IMR-90 (cell line): ENCODE results near the gene SLC2A8. TPM values are rescaled to one million over a fixed set of nuclear protein-coding genes. Genes with fewer than 3 reads are reported as not detected.

ENCODE experiments used
- ATAC-seq: fragments of 200-7000 bp; cut with Tn5 transposase; 2 replicates; pipeline ENCODE4 v1.9.1; 2020; ENCODE audit warnings: low read depth, mild to moderate bottlenecking, moderate library complexity
- BruUV-seq: library from RNA; stranded (reverse); fragments of 400-500 nt; replicated peaks from 2 replicates; lab custom pipeline; 2021; lab: Mats Ljungman, UMichigan
- CTCF ChIA-PET: fragments of 300-600 bp; formaldehyde crosslinking; extraction: SDS; loops from one replicate; lab custom pipeline; 2021; ENCODE audit warnings: antibody characterized with exemption; lab: Yijun Ruan, JAX
- POLR2A ChIA-PET: fragments of 300-600 bp; sonication (Branson Sonifier 250); formaldehyde crosslinking; loops from one replicate; lab custom pipeline; 2022; ENCODE audit warnings: antibody characterized with exemption; ENCODE audit not compliant: unreplicated experiment; lab: Charles Lee
- DNase-seq: peaks from one replicate; pipeline ENCODE4 v3.0.0; 2013
- H2AFZ ChIP-seq: replicated peaks from 2 replicates; pipeline ENCODE3; 2013; ENCODE audit warnings: low read length, mild to moderate bottlenecking; ENCODE audit not compliant: poor library complexity
- H2AK5ac ChIP-seq: 2 replicates; pipeline ENCODE4 v1.6.1; 2013; ENCODE audit warnings: low read depth, low read length, inconsistent platforms
- H2AK9ac ChIP-seq: replicated peaks from 2 replicates; pipeline ENCODE3; 2013; ENCODE audit warnings: mild to moderate bottlenecking, low read depth, low read length, moderate library complexity; ENCODE audit not compliant: poor library complexity
- H2BK120ac ChIP-seq: 2 replicates; pipeline ENCODE4 v1.6.1; 2013; ENCODE audit warnings: low read depth, low read length, inconsistent platforms
- H2BK15ac ChIP-seq: 3 replicates; pipeline ENCODE4 v1.6.1; 2013; ENCODE audit warnings: low read depth, low read length, inconsistent platforms
- H2BK20ac ChIP-seq: 2 replicates; pipeline ENCODE4 v1.6.1; 2013; ENCODE audit warnings: low read depth, mild to moderate bottlenecking, inconsistent platforms, low read length, moderate library complexity
- H2BK5ac ChIP-seq: 2 replicates; pipeline ENCODE4 v1.6.1; 2013; ENCODE audit warnings: mild to moderate bottlenecking, low read depth, low read length, inconsistent platforms; ENCODE audit not compliant: poor library complexity, severe bottlenecking
- H3K14ac ChIP-seq: replicated peaks from 2 replicates; pipeline ENCODE4 v1.6.1; 2013; ENCODE audit warnings: low read depth, low read length, inconsistent platforms
- H3K18ac ChIP-seq: 2 replicates; pipeline ENCODE4 v1.6.1; 2013; ENCODE audit warnings: low read depth, low read length, control low read depth
- H3K23ac ChIP-seq: 2 replicates; pipeline ENCODE4 v1.6.1; 2013; ENCODE audit warnings: low read depth, low read length, inconsistent platforms
- H3K27ac ChIP-seq: 2 replicates; pipeline ENCODE4 v1.5.1; 2013; ENCODE audit warnings: mild to moderate bottlenecking, control low read depth, low read length; ENCODE audit not compliant: insufficient read depth
- H3K27me3 ChIP-seq: 2 replicates; pipeline ENCODE4 v1.6.1; 2013; ENCODE audit warnings: low read length; ENCODE audit not compliant: control insufficient read depth, insufficient read depth
- H3K36me3 ChIP-seq: 2 replicates; pipeline ENCODE4 v1.6.1; 2013; ENCODE audit warnings: low read length, mixed read lengths; ENCODE audit not compliant: control insufficient read depth, insufficient read depth
- H3K4ac ChIP-seq: 2 replicates; pipeline ENCODE4 v1.6.1; 2013; ENCODE audit warnings: low read depth, low read length, inconsistent platforms
- H3K4me1 ChIP-seq: 2 replicates; pipeline ENCODE4 v1.6.1; 2013; ENCODE audit warnings: low read length, mixed read lengths; ENCODE audit not compliant: control insufficient read depth, insufficient read depth
- H3K4me2 ChIP-seq: 2 replicates; pipeline ENCODE4 v1.6.1; 2013; ENCODE audit warnings: low read depth, mild to moderate bottlenecking, control low read depth, low read length, moderate library complexity
- H3K4me3 ChIP-seq: 2 replicates; pipeline ENCODE4 v1.5.1; 2013; ENCODE audit warnings: low read depth, mild to moderate bottlenecking, control low read depth, low read length, moderate library complexity; ENCODE audit not compliant: insufficient read depth
- H3K56ac ChIP-seq: 2 replicates; pipeline ENCODE4 v1.6.1; 2013; ENCODE audit warnings: low read length, inconsistent platforms; ENCODE audit not compliant: insufficient read depth; ENCODE audit errors: extremely low read depth
- H3K79me1 ChIP-seq, 2 experiments: 2 replicates each; pipeline ENCODE4 v1.6.1; 2013; ENCODE audit warnings: low read length in 2 of 2, inconsistent platforms in 1 of 2, low read depth in 1 of 2
- H3K9ac ChIP-seq: 2 replicates; pipeline ENCODE4 v1.6.1; 2013; ENCODE audit warnings: low read depth, low read length, control low read depth
- H3K9me1 ChIP-seq: 2 replicates; pipeline ENCODE4 v1.6.1; 2013; ENCODE audit warnings: low read length, inconsistent platforms; ENCODE audit not compliant: insufficient read depth
- H3K9me3 ChIP-seq: 2 replicates; pipeline ENCODE4 v1.6.1; 2013; ENCODE audit warnings: low read length; ENCODE audit not compliant: control insufficient read depth, insufficient read depth
- H4K20me1 ChIP-seq: 2 replicates; pipeline ENCODE4 v1.6.1; 2013; ENCODE audit warnings: low read length, inconsistent platforms; ENCODE audit not compliant: insufficient read depth
- H4K5ac ChIP-seq: 2 replicates; pipeline ENCODE4 v1.6.1; 2013; ENCODE audit warnings: mild to moderate bottlenecking, low read depth, low read length, control low read depth
- H4K8ac ChIP-seq, 2 experiments: 2 replicates each; pipeline ENCODE4 v1.6.1; 2013; ENCODE audit warnings: low read depth in 2 of 2, low read length in 2 of 2, control low read depth in 1 of 2, inconsistent platforms in 1 of 2
- H4K91ac ChIP-seq: 2 replicates; pipeline ENCODE4 v1.6.1; 2013; ENCODE audit warnings: low read depth, low read length, inconsistent platforms; ENCODE audit not compliant: insufficient read depth
- CHD1 ChIP-seq: IDR thresholded peaks from 2 replicates; pipeline ENCODE4 v1.6.1; 2012; ENCODE audit warnings: low read depth, low read length, improper control_type of control experiment
- MXI1 ChIP-seq: IDR thresholded peaks from 2 replicates; pipeline ENCODE4 v1.6.1; 2012; ENCODE audit warnings: low read depth, mild to moderate bottlenecking, low read length, moderate library complexity, borderline replicate concordance
- RAD21 ChIP-seq: IDR thresholded peaks from 2 replicates; pipeline ENCODE4 v1.6.1; 2012; ENCODE audit warnings: low read length, improper control_type of control experiment
- RCOR1 ChIP-seq: IDR thresholded peaks from 2 replicates; pipeline ENCODE4 v1.6.1; 2012; ENCODE audit warnings: mild to moderate bottlenecking, low read length, improper control_type of control experiment; ENCODE audit not compliant: insufficient replicate concordance
- SMC3 ChIP-seq: fragments of 150-350 bp; IDR thresholded peaks from 2 replicates; pipeline ENCODE4 v1.6.1; 2016; ENCODE audit warnings: low read depth, mild to moderate bottlenecking, antibody characterized with exemption, low read length, moderate library complexity
- WGBS, 2 experiments: methylation state at CpG; one replicate each; pipeline versions ENCODE4 v1.1.5 to v1.1.7; 2013; ENCODE audit warnings: missing lambda C conversion rate in 2 of 2; ENCODE audit not compliant: insufficient read length in 1 of 2; ENCODE audit errors: extremely low coverage in 2 of 2; 5-methylcytosine and 5-hydroxymethylcytosine counted together
- dilution Hi-C: fragments of 300-500 bp; cut with HindIII; formaldehyde crosslinking; loops from one replicate; pipeline ENCODE4 v1.14.3; 2018; ENCODE audit warnings: low sequenced_read_pairs; ENCODE audit not compliant: unreplicated experiment
- in situ Hi-C: fragments of 300-500 bp; cut with MboI; formaldehyde crosslinking; loops from 3 replicates; pipeline ENCODE4 v1.14.3; 2019; ENCODE audit warnings: low sequenced_read_pairs, inconsistent platforms, mixed read lengths
- intact Hi-C: fragments of 100-400 bp; cut with micrococcal nuclease; formaldehyde crosslinking; loops from 2 replicates; pipeline ENCODE4 v1.10.0; 2022
- polyA plus RNA-seq, 3 experiments: library from polyadenylated mRNA; depleted of rRNA; stranded (reverse); fragments of >200 nt; gene quantifications; 2 replicates each; pipeline ENCODE4 v1.2.3, GENCODE V29; 2012; ENCODE audit warnings: low replicate concordance in 1 of 3
- total RNA-seq: library from RNA; depleted of rRNA; stranded (reverse); fragments of >200 nt; gene quantifications from 2 replicates; pipeline ENCODE4 v1.2.3, GENCODE V29; 2012
- TF ChIP-seq, protein P1 (sequence below): fragments of 150-350 bp; IDR thresholded peaks from 2 replicates; pipeline ENCODE4 v1.6.1; 2016; ENCODE audit warnings: low read depth, mild to moderate bottlenecking, low read length, moderate library complexity, borderline replicate concordance
- TF ChIP-seq, protein P2 (sequence below): fragments of 150-350 bp; IDR thresholded peaks from 2 replicates; pipeline ENCODE4 v1.6.1; 2017; ENCODE audit warnings: mild to moderate bottlenecking, antibody characterized with exemption, low read length, low read depth

The SLC2A8 gene
- total and polyA plus RNA-seq, 2 of the 4 experiments (the other 2 are of a cell fraction): 9.0 to 12.0 TPM

DNA sequence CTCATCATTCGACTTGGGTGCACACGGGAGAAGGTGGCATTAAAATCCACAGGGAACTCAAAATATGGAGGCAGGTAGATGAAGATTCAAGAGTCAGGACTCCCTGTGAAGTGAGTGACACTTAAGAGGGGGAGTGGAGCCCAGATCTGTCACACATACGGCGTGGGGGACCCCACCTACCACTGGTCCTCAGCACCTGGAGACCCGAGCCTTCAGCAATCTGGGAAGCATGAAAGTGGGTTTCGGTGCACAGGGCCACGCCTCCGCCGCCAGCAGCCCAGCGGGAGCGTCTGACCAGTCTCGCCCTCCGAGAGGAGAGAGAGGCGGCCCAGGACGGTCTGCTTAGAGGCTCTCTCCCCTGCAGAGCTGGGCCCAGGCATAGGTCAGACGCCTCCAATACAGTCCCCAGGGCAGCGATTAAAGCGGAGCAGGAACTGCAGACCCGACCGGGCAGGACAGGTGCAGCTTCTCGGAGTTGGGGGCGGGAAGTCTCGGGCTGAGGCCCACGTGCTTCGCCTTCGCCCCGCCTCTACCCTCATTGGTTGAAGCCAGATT lies 639 bp upstream of the SLC2A8 start:
- Histone ChIP-seq H3K4me2 (peak overlapping the region; percentile 77), H3K9me1 (peaks cover 8% of the 10 kb centered on the region), H2BK15ac (no peak overlapping the region), H3K23ac (no peak overlapping the region), H3K27me3 (peaks cover 5% of the 10 kb centered on the region; the same call in 1 of the 2 replicates), H3K36me3 (0 out of 2 replicates have a peak, but pooled peaks cover 1% of the 10 kb centered on the region), H4K8ac (no peak overlapping the region), H4K91ac (no peak overlapping the region), H3K14ac (no peak overlapping the region), H3K79me1 (peaks cover 0 to 13% of the 10 kb centered on the region in 2 experiments; a peak in 2 of 4 replicates), H2AFZ (peak overlapping the region; percentile 94), H3K4me1 (peaks cover 2% of the 10 kb centered on the region; the same call in 1 of the 2 replicates), H2BK5ac (no peak overlapping the region), H4K5ac (no peak overlapping the region), H3K9me3 (no peaks in the 10 kb centered on the region), H4K20me1 (peaks cover 6% of the 10 kb centered on the region; the same call in 1 of the 2 replicates), H2BK20ac (no peak overlapping the region), H3K27ac (no peak overlapping the region), H2BK120ac (no peak overlapping the region), H3K18ac (no peak overlapping the region), H3K4me3 (peak overlapping the region; percentile 35), H3K4ac (no peak overlapping the region), H2AK9ac (peak overlapping the region; percentile 46), H3K56ac (no peak overlapping the region), H3K9ac (no peak overlapping the region), H2AK5ac (no peak overlapping the region)
- DNase-seq (no peak), ATAC-seq (peak; percentile 1)
- in situ Hi-C loops: loop anchor here (5.0 to 25.0 kb wide), 2 partner anchors 179 to 459 kb away; no protein-coding TSS in a partner anchor
- intact Hi-C loops: loop anchor here (2.0 to 10.0 kb wide), 2 partner anchors 112 to 180 kb away; no protein-coding TSS in a partner anchor
- dilution Hi-C loops: no loop called here
- no peak for TF ChIP-seq SMC3
- TF ChIP-seq RCOR1: no peak
- TF ChIP-seq CHD1: no peak
- TF ChIP-seq, protein P1, sequence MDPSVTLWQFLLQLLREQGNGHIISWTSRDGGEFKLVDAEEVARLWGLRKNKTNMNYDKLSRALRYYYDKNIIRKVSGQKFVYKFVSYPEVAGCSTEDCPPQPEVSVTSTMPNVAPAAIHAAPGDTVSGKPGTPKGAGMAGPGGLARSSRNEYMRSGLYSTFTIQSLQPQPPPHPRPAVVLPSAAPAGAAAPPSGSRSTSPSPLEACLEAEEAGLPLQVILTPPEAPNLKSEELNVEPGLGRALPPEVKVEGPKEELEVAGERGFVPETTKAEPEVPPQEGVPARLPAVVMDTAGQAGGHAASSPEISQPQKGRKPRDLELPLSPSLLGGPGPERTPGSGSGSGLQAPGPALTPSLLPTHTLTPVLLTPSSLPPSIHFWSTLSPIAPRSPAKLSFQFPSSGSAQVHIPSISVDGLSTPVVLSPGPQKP: no peak
- TF ChIP-seq, protein P2, sequence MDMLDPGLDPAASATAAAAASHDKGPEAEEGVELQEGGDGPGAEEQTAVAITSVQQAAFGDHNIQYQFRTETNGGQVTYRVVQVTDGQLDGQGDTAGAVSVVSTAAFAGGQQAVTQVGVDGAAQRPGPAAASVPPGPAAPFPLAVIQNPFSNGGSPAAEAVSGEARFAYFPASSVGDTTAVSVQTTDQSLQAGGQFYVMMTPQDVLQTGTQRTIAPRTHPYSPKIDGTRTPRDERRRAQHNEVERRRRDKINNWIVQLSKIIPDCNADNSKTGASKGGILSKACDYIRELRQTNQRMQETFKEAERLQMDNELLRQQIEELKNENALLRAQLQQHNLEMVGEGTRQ: peak; percentile 91
- no peak for TF ChIP-seq RAD21
- TF ChIP-seq MXI1: peak; percentile 84
- BruUV-seq: no TSS peak
- ChIA-PET POLR2A (interaction anchor here (1.4 kb wide), 1 partner anchor 10 kb away, joined by 3 read pairs; no protein-coding TSS in a partner anchor), CTCF (interaction anchor here (0.6 to 1.4 kb wide), 5 partner anchors 9 to 191 kb away, joined by 3 to 5 read pairs (median 3); no protein-coding TSS in a partner anchor)
- 32% methylated on average over 4 of the region's 27 CpGs; no CpG with 5 or more reads in 1 of the 2 experiments for WGBS, 2 experiments
